Kasumi-1 (cell line): ENCODE results near the gene CLEC12A.

Experiments used
- DNase-seq, 2 experiments: peaks; one replicate each; lab custom pipeline; 2025; lab: John Stamatoyannopoulos, UW

The CLEC12A gene

DNA sequence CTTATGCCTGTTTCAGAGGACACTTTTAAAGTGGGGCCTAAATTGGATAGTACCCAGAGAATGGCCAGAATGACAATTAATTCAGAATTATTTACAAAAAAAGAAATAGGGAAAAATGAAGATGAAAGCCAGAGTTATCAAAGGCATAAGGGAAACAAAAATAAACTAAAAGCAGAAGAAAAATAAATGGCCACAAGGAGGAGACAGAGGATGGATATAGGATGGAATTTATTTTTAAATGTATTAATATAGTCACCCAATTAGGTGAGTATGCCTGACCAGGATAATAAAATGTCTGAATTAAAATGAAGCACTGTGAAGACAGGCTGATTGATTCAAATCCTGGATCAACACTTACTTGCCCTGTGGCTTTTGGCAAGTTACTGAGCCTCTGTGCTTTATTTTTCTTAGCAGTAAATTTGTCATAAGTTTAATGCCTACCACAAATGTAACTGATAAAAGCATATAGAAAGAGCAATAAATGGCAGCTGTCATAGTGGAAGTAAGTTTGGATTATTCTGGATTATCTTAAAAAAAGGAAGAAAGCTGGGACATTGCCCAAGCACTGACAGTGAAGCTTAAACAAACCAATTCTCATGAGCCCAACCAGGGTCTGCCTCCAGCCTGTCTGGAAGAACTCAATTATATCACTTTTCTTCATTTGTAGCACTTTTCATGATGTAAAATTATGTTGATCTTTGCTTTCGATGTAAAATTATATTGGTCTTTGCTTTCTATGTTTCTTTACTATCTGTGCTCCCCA lies 62.8 kb downstream of the CLEC12A start:
- peak; percentile 14 to 57 for DNase-seq
